Adrenal gland (tissue), 12 donors: ENCODE data around the gene SLC6A8. TPM values are rescaled to one million over a fixed set of nuclear protein-coding genes. Genes with fewer than 3 reads are reported as not detected.

Source experiments
- DNase-seq, 7 donors: peaks; one replicate each; pipeline ENCODE4 v3.0.0-alpha.2; 2019 to 2020
- H3K27ac ChIP-seq, 5 donors: fragments of 200-600 bp; sonication (generic) in 4 of 5; 1 replicate in 3 of 5; 2 replicates in 2 of 5; pipeline versions ENCODE4 v1.5.1 to v1.8.0; 2016 to 2020; ENCODE audit warnings: mild to moderate bottlenecking in 1 of 5
- H3K27me3 ChIP-seq: fragments of 200-600 bp; 2 replicates; pipeline ENCODE4 v1.8.0; 2021
- H3K36me3 ChIP-seq, 2 donors: fragments of 200-600 bp; replicated peaks in 1 of 2; 1 replicate in 1 of 2; 2 replicates in 1 of 2; pipeline versions ENCODE4 v1.5.1 to v1.8.0; 2018 to 2022
- H3K4me1 ChIP-seq, 2 donors: fragments of 200-600 bp; replicated peaks in 1 of 2; 1 replicate in 1 of 2; 2 replicates in 1 of 2; pipeline versions ENCODE4 v1.5.1 to v1.8.0; 2018 to 2021
- H3K4me3 ChIP-seq, 4 donors: fragments of 200-600 bp; sonication (generic) in 3 of 4; one replicate each; pipeline ENCODE4 v1.5.1; 2016 to 2018
- H3K9me3 ChIP-seq, 3 donors: fragments of 200-600 bp; sonication (generic) in 1 of 3; replicated peaks in 1 of 3; 1 replicate in 2 of 3; 2 replicates in 1 of 3; pipeline versions ENCODE4 v1.5.1 to v1.8.0; 2016 to 2021
- CTCF ChIP-seq, 6 experiments: fragments of 450-650 bp in 4 of 6; fragments of 200-600 bp in 2 of 6; sonication (generic) in 1 of 6; IDR thresholded peaks; 1 replicate in 5 of 6; 2 replicates in 1 of 6; pipeline versions ENCODE4 v1.5.1 to v1.8.0; 2016 to 2021; ENCODE audit warnings: antibody characterized with exemption in 6 of 6, mild to moderate bottlenecking in 2 of 6, moderate library complexity in 1 of 6
- POLR2A ChIP-seq, 2 donors: fragments of 450-650 bp; IDR thresholded peaks; one replicate each; pipeline ENCODE4 v1.6.1; 2017; ENCODE audit warnings: antibody characterized with exemption in 2 of 2, mild to moderate bottlenecking in 2 of 2, moderate library complexity in 1 of 2
- WGBS, 4 donors: extraction: QIAGEN DNeasy Blood & Tissue Kit in 2 of 4; methylation state at CpG; one replicate each; pipeline versions ENCODE4 v1.1.5 to v1.1.7; 2013 to 2017; 5-methylcytosine and 5-hydroxymethylcytosine counted together
- intact Hi-C, 2 donors: fragments of 100-400 bp; cut with DNase I; formaldehyde crosslinking; loops; one replicate each; pipeline versions ENCODE4 v1.14.1 to v1.15.0; 2022 to 2023
- polyA plus RNA-seq, 3 donors: library from polyadenylated mRNA; stranded (reverse); fragments of 200-250 nt in 2 of 3; fragments of 350-450 nt in 1 of 3; fragmentation: Illumina TruSeq in 1 of 3; extraction: RNeasy Lipid Tissue Mini Kit (QIAGEN cat#74804) in 1 of 3; gene quantifications; one replicate each; pipeline ENCODE4 v1.2.3, GENCODE V29; 2013 to 2014
- total RNA-seq, 9 donors: library from RNA; depleted of rRNA in 4 of 9; stranded (reverse); fragments of >200 nt in 4 of 9; fragments of 120-200 nt in 1 of 9; fragmentation: NEBNext Ultra II Directional in 1 of 9; extraction: Animal tissue kit (Norgen Biotek cat#: 25700) in 1 of 9; gene quantifications; one replicate each; pipeline versions ENCODE4 v1.1.0 to v1.2.4, GENCODE V29; 2013 to 2023
- donor health status: healthy with polysubstance abuse.
- donor health status: Bipolar disorder and iron deficiency.
- donor health status: DM: yes; HTN: yes; CAD: no.
- donor health status: DM: no; HTN: no; CAD: no.
- donor health status: DM: no; HTN: no; CAD: no.
- donor health status: DM: yes; HTN: yes; CAD: no.

SLC6A8 gene
- total and polyA plus RNA-seq, 12 donors: 3.1 to 136 (median 67.0) TPM

GRCh38 chrX:153669901-153670731 is 17.6 kb upstream of the SLC6A8 start:
- peak in 1 of 7 donors; percentile 18 for DNase-seq
- H3K4me3 ChIP-seq: no peak overlapping the region
- H3K36me3 ChIP-seq: no peaks in the 10 kb centered on the region
- no peaks in the 10 kb centered on the region for H3K4me1 ChIP-seq
- H3K27ac ChIP-seq: no peak overlapping the region
- WGBS, 4 donors: 77 to 83% (median 77%) methylated on average over 14 to 23 of the region's 23 CpGs; no CpG with 5 or more reads in 1 of the 4 donors
- intact Hi-C loops: loop anchor here in 1 of 2 donors (5.0 kb wide), 1 partner anchor 118 kb away; no protein-coding TSS in a partner anchor
- TF ChIP-seq CTCF (IDR thresholded peaks at IDR 0.05): no peak
- peaks cover 24% of the 10 kb centered on the region for H3K27me3 ChIP-seq
- H3K9me3 ChIP-seq: no peaks in the 10 kb centered on the region

GRCh38 chrX:153670748-153671588 is 16.8 kb upstream of the SLC6A8 start:
- Histone ChIP-seq H3K4me1 (no peaks in the 10 kb centered on the region), H3K4me3 (no peak overlapping the region), H3K27ac (no peak overlapping the region), H3K9me3 (no peaks in the 10 kb centered on the region), H3K27me3 (peaks cover 24% of the 10 kb centered on the region), H3K36me3 (no peaks in the 10 kb centered on the region)
- intact Hi-C loops: loop anchor here in 1 of 2 donors (5.0 kb wide), 1 partner anchor 119 kb away; no protein-coding TSS in a partner anchor
- TF ChIP-seq CTCF (IDR thresholded peaks at IDR 0.05) (no peak), POLR2A (IDR thresholded peaks at IDR 0.05) (no peak)
- WGBS, 4 donors: 83 to 100% (median 85%) methylated on average over 1 to 23 of the region's 23 CpGs
- peak in 2 of 7 donors; percentile 9 to 12 for DNase-seq

- TF ChIP-seq CTCF (IDR thresholded peaks at IDR 0.05) (no peak), POLR2A (IDR thresholded peaks at IDR 0.05) (no peak)
- WGBS, 4 donors: 91 to 97% (median 92%) methylated on average over 3 to 27 of the region's 27 CpGs
- Histone ChIP-seq H3K27ac (no peak overlapping the region), H3K27me3 (peaks cover 30% of the 10 kb centered on the region), H3K4me1 (no peaks in the 10 kb centered on the region), H3K9me3 (no peaks in the 10 kb centered on the region), H3K4me3 (no peak overlapping the region), H3K36me3 (no peaks in the 10 kb centered on the region)
- peak in 1 of 7 donors; percentile 8 for DNase-seq
- intact Hi-C loops: loop anchor here in 1 of 2 donors (5.0 kb wide), 1 partner anchor 120 kb away; no protein-coding TSS in a partner anchor
These were observed 15.9 kb upstream of the SLC6A8 start for GRCh38 chrX:153671589-153672530.
